GM12873 (cell line): ENCODE data around the gene ELL.

Experiments used
- CTCF ChIP-seq: IDR thresholded peaks from 2 replicates; pipeline ENCODE4 v1.5.1; 2012; ENCODE audit warnings: low read depth, mild to moderate bottlenecking, moderate library complexity, low read length, control low read depth; ENCODE audit not compliant: insufficient read depth; ENCODE audit errors: missing control alignments

The ELL gene

GRCh38 chr19:18502246-18502637, 19.6 kb downstream of the ELL start:
- TF ChIP-seq CTCF, result no peak

DNA sequence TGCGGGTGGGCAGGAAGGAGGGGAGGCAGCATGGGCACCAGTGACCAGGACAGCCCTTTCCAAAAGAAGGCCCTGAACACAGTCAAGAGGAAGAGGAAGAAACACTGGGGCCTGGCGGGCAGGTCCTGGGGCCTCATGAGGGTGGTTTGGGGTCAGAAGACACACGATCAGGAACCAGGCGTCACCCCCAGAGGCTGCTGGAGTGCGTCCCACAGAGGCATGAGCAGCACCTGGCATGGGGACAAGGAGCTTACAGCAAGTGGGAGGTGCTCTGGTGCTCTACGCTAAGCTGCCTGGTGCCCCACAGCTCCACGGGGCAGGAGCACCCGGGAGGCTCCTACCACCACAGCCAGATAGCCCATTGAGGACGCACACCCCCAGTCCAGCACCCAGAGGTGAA, 20.0 kb downstream of the ELL start:
- no peak for TF ChIP-seq CTCF

DNA sequence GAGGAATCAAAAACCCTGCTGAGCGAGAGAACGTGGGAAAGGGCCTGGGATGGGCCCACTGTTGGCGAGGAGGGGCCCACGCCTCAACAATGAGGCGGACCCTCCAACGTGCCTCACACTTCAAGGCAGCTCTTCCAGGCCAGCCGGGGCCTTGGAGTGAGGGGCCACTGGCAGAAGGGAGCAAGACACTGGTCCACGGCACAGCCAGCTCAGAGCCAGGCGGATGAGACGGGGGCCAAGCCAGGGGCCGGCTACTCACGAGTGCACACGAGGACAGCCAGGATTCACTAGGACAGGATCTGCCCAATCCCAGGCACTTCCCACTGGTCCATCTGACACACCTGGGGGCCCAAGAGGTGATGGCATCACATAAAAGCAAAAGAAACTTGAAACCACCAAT, 20.5 kb downstream of the ELL start:
- no peak for TF ChIP-seq CTCF

DNA sequence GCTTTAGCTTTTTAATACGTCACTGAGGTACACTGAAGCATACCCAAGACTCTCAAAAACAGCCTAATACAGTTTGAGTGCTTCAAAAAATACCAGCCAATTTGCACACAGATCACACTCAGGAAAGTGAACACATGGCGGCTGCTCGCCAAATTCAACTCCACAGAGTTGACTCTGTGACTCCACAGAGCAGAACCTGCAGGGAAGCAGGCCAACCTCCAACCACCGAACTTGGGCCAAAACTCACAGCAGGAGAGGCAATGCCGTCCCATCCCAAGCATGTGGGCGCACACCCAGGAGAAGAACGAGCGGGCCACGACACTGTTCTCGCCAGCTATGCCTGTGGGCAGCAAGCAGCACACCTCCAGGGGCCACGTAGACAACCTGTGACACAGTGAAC, 21.1 kb downstream of the ELL start:
- no peak for TF ChIP-seq CTCF

DNA sequence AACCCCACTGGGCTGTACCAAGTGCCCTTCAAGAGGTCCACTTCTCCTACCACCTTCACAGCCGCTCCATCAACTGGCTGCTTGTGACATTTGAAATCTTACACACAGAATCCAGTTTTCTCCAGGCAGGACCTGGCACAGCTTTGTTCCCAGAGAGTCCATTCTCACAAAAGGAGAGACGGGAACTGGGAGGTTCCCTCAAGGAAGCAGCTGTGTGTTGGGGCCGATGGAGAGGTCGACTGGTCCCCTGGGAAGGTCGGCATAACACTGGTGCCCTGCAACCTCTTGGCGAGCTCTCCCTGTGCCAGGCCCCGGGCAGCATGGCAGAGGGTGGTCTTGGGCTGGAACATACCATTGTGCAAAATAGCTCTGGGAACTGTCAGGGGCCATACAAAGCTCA, 21.5 kb downstream of the ELL start:
- no peak for TF ChIP-seq CTCF

DNA sequence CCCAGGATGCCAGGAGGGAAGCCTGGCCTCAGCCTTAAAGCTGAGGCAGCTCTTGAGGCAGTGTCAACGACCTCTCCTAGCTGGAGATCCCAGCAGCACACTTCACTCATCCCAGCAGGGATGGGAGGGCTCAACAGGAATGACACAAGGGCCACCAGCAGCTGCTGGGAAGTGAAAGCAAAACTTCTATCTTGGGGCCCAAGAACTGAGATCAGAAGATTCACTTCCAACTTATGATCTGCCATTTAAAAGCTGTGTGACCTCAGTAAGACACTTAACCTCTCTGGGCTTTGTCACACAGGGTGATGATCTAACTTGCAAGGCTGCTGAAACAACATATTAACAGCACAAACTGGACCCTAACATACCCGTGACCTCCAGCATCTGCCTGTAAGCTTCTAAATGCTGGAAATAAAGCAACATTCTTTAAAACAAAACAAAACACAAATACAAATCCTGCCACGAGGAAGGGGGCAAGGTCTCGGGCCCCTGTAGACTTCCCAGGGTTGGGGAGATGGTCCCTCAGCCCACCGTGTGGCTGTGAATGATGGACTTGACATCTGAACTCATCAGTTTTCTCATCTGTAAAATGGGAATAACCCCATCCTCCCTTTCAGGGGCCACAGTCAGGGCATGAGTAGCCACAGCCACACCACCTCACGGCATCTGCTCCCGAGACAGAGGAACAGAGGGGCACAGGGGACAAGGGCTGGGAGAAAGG, 22.7 kb downstream of the ELL start:
- no peak for TF ChIP-seq CTCF

- TF ChIP-seq CTCF, result no peak
Observed at GRCh38 chr19:18496980-18497256, 25.0 kb downstream of the ELL start.
